ENCODE results near the gene SAYSD1. TPM values are rescaled to one million over a fixed set of nuclear protein-coding genes. Genes with fewer than 3 reads are reported as not detected.

Gene SAYSD1
- total RNA-seq, 1 experiment from 2014 or later = 20.8 TPM

DNA sequence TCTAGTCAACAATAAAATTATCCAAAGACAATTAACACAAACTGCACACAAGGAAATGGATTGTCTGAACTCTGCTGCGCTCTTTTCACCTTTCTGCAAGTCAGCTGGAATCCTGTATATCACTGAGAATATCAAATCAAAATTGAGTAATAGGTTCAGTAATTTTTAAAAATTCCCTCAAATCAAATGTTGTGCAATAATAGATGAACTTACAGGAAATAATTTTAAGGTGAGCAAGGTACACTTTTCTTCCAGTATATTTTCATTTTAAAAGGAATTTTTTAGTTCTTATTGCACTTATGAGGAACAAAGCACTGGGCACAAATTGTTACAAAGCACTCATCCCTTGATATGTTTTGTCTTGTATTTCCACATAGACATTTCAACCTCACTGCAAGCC, 1.2 kb downstream of the SAYSD1 start:
- TF ChIP-seq, protein P1, sequence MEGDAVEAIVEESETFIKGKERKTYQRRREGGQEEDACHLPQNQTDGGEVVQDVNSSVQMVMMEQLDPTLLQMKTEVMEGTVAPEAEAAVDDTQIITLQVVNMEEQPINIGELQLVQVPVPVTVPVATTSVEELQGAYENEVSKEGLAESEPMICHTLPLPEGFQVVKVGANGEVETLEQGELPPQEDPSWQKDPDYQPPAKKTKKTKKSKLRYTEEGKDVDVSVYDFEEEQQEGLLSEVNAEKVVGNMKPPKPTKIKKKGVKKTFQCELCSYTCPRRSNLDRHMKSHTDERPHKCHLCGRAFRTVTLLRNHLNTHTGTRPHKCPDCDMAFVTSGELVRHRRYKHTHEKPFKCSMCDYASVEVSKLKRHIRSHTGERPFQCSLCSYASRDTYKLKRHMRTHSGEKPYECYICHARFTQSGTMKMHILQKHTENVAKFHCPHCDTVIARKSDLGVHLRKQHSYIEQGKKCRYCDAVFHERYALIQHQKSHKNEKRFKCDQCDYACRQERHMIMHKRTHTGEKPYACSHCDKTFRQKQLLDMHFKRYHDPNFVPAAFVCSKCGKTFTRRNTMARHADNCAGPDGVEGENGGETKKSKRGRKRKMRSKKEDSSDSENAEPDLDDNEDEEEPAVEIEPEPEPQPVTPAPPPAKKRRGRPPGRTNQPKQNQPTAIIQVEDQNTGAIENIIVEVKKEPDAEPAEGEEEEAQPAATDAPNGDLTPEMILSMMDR (IDR thresholded peaks at IDR 0.05; ENCODE audit: insufficient read depth in 1 of 2, low read depth in 1 of 2, low read length in 1 of 2, severe bottlenecking in 1 of 2, unreplicated experiment in 1 of 2) = no peak
- H3K27me3 Mint-ChIP-seq (ENCODE audit: insufficient read depth, unreplicated experiment) = no peaks in the 10 kb centered on the region
- BruUV-seq (replicated peaks) = TSS peak; percentile 41
- Histone ChIP-seq H3K4me3 (ENCODE audit: low read depth, low read length) (peak overlapping the region; percentile 68), H3K36me3 (ENCODE audit: control insufficient read depth, insufficient read depth, low read length) (no peaks in the 10 kb centered on the region), H3K9me3 (no peaks in the 10 kb centered on the region), H3K27me3 (replicated peaks; ENCODE audit: control insufficient read depth, insufficient read depth, low read length) (no peaks in the 10 kb centered on the region), H3K4me1 (peaks cover 11% of the 10 kb centered on the region)
- H3K36me3 Mint-ChIP-seq (ENCODE audit: insufficient read depth, unreplicated experiment) = peaks cover 12% of the 10 kb centered on the region
- H3K4me3 Mint-ChIP-seq (ENCODE audit: unreplicated experiment) = peak overlapping the region; percentile 85
- ChIA-PET CTCF (interaction anchor here (2.3 kb wide), 1 partner anchor 25 kb away, joined by 11 read pairs; no protein-coding TSS in a partner anchor), POLR2A (no interaction called here)
- H3K27ac Mint-ChIP-seq (ENCODE audit: unreplicated experiment) = no peak overlapping the region
- no peaks in the 10 kb centered on the region for H3K9me3 Mint-ChIP-seq (ENCODE audit: unreplicated experiment)
- peaks cover 16% of the 10 kb centered on the region for H3K4me1 Mint-ChIP-seq (ENCODE audit: low read depth, unreplicated experiment)
- intact Hi-C loops (cut with micrococcal nuclease; ENCODE audit: unreplicated experiment) = no loop called here
- DNase-seq = no peak

DNA sequence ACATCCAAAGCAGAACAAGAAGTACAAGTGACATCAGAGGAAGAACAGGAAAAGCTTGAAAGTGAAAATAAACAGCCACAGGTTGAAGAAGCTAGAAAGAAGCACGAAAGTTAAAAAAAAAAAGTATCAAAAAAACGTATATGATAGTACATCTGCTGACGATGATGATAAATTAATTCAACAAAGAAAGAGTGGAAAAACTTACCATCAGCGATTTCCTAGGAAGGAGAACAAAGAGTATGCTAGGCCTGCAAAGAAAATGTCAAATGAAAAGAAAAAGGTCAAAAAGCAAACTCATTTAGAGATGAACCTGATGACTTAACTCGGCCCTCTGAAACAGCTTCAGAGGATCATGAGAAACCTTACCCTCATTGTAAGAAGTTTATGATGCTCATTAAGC, 3.7 kb downstream of the SAYSD1 start:
- H3K4me3 ChIP-seq (ENCODE audit: low read depth, low read length) = no peak overlapping the region
- H3K27ac Mint-ChIP-seq (ENCODE audit: unreplicated experiment) = no peak overlapping the region
- CTCF ChIA-PET = no interaction called here
- H3K4me3 Mint-ChIP-seq (ENCODE audit: unreplicated experiment) = no peak overlapping the region
- peaks cover 15% of the 10 kb centered on the region for H3K4me1 ChIP-seq
- no TSS peak for BruUV-seq (replicated peaks)
- H3K4me1 Mint-ChIP-seq (ENCODE audit: low read depth, unreplicated experiment) = peaks cover 8% of the 10 kb centered on the region
- TF ChIP-seq, protein P1 (IDR thresholded peaks at IDR 0.05; ENCODE audit: insufficient read depth in 1 of 2, low read depth in 1 of 2, low read length in 1 of 2, severe bottlenecking in 1 of 2, unreplicated experiment in 1 of 2) = no peak
- no peaks in the 10 kb centered on the region for H3K9me3 ChIP-seq
- DNase-seq = no peak
- no peaks in the 10 kb centered on the region for H3K27me3 Mint-ChIP-seq (ENCODE audit: insufficient read depth, unreplicated experiment)
- no peaks in the 10 kb centered on the region for H3K36me3 ChIP-seq (ENCODE audit: control insufficient read depth, insufficient read depth, low read length)
- H3K27me3 ChIP-seq (replicated peaks; ENCODE audit: control insufficient read depth, insufficient read depth, low read length) = no peaks in the 10 kb centered on the region
- H3K9me3 Mint-ChIP-seq (ENCODE audit: unreplicated experiment) = no peaks in the 10 kb centered on the region
- H3K36me3 Mint-ChIP-seq (ENCODE audit: insufficient read depth, unreplicated experiment) = peaks cover 17% of the 10 kb centered on the region
- intact Hi-C loops (cut with micrococcal nuclease; ENCODE audit: unreplicated experiment) = no loop called here
- POLR2A ChIA-PET = no interaction called here

DNA sequence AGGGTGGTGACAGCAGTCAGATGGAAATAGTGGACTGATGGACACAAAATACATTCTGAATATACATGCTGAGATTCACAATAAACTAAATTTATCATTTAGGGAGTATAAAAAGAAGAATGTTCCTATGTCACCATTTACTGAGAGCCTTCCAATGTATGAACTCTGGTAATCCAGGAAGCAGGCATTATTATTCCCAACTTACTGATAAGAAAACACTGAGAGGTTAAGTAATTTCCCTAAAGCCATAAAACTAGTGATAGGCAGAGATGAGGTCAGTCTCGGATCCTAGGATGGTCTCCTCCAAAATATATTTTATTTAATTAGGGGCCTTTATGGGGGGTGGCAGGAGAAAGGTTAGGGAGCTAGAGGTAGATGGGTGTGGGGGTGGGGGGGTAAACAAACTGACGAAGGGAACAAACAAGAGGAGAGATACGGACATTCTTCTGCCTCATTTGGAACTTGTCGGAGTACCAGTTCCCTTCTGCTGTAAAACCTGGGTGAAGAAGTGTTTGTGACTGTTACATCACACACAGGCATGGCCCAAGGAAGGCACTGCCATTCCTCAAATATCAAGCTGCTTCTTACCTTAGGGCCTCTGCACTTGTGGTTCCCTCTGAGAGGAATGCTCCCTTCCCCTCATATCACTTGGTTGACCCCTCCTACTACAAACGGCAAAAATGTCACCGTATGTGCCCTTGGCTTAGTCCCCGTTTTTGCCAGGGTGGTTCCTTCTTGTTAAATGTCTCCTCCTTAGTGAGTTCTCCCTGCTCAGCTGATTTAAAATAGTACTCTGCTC, 6.7 kb downstream of the SAYSD1 start:
- no peak overlapping the region for H3K4me3 Mint-ChIP-seq (ENCODE audit: unreplicated experiment)
- H3K4me1 Mint-ChIP-seq (ENCODE audit: low read depth, unreplicated experiment) = peaks cover 7% of the 10 kb centered on the region
- H3K36me3 Mint-ChIP-seq (ENCODE audit: insufficient read depth, unreplicated experiment) = peaks cover 24% of the 10 kb centered on the region
- BruUV-seq (replicated peaks) = no TSS peak
- ChIA-PET CTCF (no interaction called here), POLR2A (no interaction called here)
- Histone ChIP-seq H3K4me3 (ENCODE audit: low read depth, low read length) (no peak overlapping the region), H3K4me1 (peaks cover 4% of the 10 kb centered on the region; the same call in 1 of the 2 replicates), H3K27me3 (replicated peaks; ENCODE audit: control insufficient read depth, insufficient read depth, low read length) (no peaks in the 10 kb centered on the region), H3K36me3 (ENCODE audit: control insufficient read depth, insufficient read depth, low read length) (no peaks in the 10 kb centered on the region), H3K9me3 (no peaks in the 10 kb centered on the region)
- H3K9me3 Mint-ChIP-seq (ENCODE audit: unreplicated experiment) = no peaks in the 10 kb centered on the region
- DNase-seq = no peak
- TF ChIP-seq, protein P1 (IDR thresholded peaks at IDR 0.05; ENCODE audit: insufficient read depth in 1 of 2, low read depth in 1 of 2, low read length in 1 of 2, severe bottlenecking in 1 of 2, unreplicated experiment in 1 of 2) = no peak
- intact Hi-C loops (cut with micrococcal nuclease; ENCODE audit: unreplicated experiment) = no loop called here
- no peaks in the 10 kb centered on the region for H3K27me3 Mint-ChIP-seq (ENCODE audit: insufficient read depth, unreplicated experiment)
- no peak overlapping the region for H3K27ac Mint-ChIP-seq (ENCODE audit: unreplicated experiment)

Measured in Caco-2 (cell line).